ENCODE measurements around the gene CNOT2. TPM values are rescaled to one million over a fixed set of nuclear protein-coding genes. Genes with fewer than 3 reads are reported as not detected.

Gene CNOT2, protein sequence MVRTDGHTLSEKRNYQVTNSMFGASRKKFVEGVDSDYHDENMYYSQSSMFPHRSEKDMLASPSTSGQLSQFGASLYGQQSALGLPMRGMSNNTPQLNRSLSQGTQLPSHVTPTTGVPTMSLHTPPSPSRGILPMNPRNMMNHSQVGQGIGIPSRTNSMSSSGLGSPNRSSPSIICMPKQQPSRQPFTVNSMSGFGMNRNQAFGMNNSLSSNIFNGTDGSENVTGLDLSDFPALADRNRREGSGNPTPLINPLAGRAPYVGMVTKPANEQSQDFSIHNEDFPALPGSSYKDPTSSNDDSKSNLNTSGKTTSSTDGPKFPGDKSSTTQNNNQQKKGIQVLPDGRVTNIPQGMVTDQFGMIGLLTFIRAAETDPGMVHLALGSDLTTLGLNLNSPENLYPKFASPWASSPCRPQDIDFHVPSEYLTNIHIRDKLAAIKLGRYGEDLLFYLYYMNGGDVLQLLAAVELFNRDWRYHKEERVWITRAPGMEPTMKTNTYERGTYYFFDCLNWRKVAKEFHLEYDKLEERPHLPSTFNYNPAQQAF
- total RNA-seq, result 85.9 and 112 TPM in 2 replicates
- 39.5 TPM for polyA plus RNA-seq (2012)

DNA sequence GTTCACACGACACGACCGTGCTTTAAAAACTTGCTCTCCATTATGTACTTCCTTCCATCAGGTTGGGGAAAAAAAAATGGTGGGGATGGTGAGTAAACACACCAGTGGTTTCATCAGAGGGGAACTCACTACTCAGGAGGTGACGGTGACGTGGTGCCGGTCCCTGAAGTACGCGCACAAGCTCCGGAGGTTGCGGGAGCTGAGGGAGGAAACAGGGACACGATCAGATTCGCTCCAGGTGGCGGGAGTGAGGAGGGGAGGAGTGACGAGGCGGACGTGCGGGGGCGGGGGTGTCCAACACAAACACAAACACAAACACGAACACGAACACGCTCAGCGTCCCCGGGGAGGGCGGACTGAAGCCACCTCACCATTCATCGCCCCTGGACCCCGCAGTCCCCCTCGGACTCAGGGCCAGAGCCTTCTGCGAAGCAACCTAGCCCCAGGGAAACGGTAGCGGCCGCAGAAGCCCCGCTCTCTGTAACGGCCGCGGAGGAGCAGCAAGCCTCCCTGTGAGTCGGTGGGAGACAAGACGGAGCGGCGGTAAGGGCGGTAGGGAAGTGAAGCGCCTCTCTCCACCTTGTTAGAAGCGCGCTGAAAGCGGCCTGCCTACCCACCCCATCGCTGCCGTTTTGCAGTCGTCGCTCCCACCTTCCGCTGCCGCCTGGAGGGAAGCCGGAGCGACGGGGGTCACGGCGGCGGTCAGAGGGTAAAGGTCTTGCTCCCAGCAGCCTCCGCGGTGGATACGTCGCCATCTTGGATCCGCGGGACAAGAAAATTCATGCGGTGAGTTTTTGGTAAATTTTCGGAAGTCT, at the start of gene CNOT2:
TSS of gene CNOT2 (plus strand) at position 739 of the 815 bp plus-strand sequence. CDS start 34,794 bp downstream, outside the sequence.
- DNase-seq (ENCODE audit: low read depth), result peak; percentile 88

DNA sequence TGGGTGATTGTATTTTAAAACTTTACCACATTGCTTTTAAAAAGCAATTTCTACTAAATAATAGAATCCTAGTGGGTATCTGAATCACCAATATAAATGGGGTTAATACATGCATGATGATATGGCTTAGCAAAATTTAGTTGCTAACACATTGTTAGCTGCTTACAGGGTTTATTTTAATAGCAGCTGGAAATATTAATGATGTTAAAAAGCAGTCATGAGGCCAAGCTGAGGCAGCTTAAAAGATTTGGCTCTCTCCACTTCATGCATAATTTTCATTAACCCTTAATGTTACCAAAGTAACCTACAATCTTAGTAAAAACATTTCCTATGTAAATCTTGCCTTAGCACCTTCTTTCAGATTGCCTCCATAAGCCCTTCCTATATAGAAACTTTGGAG, 49.2 kb upstream of the CNOT2 start:
- no peak for DNase-seq (ENCODE audit: low read depth)

DNA sequence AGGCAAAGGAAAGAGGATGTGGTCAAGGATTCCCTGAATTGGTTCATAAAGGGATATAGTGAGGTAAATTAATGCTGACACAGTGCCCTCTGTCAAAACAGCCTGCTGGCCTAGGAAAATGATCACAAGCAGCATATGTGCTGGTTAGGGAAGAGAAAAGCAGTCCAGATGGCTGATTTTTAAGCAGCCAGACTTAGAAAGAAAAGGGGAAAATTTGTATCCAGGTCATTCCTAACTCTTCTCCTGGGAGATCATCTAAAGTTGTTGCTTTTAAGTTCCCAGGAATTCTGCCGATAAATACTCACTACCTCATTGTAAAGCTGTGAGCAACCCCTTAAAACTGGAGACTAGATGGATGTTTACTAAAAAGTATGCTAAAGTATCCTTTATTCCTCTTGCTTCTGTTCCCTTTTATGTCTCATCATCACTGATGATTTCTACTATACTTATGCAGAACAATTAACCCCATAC, 46.4 kb upstream of the CNOT2 start:
- DNase-seq (ENCODE audit: low read depth), result peak; percentile 13

DNA sequence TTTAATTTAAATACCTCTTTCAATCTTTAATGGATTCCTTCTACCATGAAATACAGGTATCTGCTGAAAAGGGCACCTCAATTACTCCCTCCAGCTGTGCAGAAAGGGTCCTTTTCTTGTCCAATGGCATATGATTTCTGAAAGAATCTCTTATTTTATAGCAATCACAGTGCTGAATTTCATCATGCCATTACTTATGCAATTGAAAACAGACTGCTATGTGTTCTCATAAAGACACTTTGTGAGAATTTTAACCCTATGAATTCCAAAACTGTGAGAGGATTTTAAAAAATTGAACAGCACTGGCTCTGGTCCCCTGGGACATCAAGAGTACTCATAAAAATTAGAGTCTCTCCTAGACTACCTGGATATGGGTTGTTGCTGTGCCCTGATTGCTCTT, 45.9 kb upstream of the CNOT2 start:
- DNase-seq (ENCODE audit: low read depth), result no peak

DNA sequence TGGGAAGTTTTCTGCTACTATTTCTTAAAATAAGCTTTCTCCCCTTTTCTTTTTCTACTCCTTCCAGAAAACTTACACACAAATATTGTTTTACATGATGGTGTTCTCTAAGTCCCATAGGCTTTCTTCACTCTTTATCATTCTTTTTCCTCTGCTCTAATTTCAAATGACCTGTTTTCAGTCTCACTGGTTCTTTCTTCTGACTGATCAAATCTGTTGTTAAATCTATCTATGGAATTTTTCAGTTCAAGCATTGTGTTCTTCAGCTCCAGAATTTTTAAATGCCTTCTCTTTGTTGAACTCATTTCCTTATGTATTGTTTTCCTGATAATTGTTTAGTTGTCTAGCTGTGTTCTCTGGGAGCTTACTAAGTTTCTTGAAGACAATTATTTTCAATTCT, 29.5 kb upstream of the CNOT2 start:
- DNase-seq (ENCODE audit: low read depth), result no peak

DNA sequence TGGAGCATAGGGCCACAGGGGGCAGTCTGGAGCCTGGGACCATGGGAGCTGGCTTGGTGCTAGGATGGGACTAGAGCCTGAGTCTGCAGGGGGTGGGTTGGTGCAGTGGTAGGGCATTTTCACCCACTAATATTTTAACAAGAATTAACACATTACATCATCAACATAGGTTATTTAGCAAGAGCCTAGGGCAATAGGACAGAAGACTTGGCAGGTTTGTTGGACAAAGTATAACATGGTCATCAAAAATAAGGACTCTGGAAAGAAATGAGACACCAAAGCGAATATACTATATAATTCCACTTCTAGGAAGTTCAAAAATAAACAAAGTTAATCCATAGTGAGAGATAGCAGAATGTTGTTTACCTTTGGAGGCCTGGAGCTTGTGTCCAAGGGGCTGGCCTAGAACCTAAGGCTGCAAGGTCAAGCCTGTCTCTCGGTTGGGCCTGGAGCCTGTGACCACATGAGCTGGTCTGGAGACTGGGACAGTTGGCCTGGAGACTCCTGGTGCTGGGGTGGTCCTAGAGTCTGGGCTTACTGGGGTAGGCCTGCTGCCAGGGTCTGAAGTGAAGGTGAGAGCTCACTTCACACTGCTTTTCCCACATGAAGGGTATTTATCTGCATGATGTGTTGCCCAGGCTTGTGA, 28.1 kb upstream of the CNOT2 start:
- no peak for DNase-seq (ENCODE audit: low read depth)

DNA sequence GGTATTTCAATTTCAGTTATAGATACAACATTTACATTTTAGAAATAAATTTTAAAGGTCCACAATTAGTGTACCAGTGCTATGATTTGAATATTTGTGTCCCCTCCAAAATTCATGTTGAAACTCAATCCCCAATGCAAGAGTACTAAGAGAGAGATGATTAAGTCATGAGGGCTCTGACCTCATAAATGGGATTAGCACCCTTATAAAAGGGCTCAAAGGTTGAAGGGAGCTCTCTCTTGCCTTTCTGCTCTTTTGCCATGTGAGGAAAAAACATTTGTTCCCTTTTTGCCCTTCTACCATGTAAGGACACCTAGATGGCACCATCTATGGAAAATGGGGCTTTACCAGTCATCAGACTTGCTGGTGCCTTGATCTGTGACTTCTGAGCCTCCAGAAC, 25.8 kb upstream of the CNOT2 start:
- no peak for DNase-seq (ENCODE audit: low read depth)

DNA sequence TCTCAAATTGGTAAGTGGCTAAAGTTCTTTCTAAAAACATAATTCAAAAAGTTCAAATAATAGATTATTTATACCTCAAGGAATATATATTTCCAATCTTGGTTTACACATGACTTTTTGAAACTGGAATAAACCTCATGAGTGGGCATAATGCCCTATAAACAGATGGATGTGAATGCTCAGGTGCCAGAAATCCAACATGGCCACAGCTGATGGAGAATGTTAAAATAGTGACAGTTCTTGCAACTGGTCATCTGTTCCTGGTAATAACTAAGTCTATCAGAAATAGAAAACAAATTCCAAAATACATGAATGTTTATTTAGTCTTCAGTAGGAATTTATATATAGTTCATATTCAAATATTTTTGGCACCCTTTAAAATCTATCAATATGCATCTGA, 21.6 kb upstream of the CNOT2 start:
- DNase-seq (ENCODE audit: low read depth), result no peak

DNA sequence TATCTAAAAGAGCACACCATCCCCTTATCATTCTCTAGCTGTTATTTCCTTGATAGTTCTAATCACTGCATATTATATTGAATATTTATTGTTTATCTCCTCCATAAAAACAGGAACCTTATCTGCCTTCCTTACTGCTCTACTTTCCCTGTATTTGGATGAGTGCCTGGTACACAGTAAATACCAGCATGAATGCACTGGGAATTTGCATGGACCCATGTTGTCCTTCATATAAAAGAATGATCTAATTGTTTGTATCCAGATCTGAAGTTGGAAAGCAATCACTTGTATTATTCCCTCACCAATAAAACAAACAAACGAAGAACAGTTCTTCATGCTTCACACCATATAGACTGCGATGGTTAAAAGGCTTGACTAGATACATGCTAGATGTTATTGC, 15.3 kb upstream of the CNOT2 start:
- no peak for DNase-seq (ENCODE audit: low read depth)

DNA sequence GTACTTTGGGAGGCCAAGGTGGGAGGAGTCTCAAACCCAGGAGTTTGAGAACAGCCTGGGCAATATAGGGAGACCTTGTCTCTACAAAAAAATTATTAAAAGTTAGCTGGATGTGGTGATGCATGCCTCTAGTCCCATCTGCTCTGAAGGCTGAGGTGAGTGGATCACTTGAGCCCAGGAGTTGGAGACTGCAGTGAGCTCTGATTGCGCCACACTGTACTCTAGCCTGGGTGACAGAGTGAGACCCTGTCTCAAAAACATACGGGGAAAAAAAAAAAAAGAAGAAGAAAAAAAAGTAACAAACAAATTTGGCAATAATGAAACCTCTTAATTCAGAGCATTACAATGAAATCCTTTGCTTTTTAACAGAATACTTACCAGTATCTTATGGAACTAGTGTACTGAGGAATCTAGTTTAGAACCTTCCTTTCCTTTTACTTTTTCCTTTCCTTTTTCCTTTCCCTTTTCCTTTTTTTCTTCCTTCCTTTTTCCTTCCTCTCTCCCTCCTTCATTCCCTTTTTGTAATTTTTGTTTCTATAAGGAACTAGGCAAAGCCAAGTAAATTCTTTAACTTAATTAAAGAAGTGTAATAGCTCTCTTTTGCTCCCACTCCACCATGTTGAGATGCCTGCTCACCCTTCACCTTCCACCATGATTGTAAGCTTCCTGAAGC, 12.2 kb upstream of the CNOT2 start:
- DNase-seq (ENCODE audit: low read depth), result no peak

DNA sequence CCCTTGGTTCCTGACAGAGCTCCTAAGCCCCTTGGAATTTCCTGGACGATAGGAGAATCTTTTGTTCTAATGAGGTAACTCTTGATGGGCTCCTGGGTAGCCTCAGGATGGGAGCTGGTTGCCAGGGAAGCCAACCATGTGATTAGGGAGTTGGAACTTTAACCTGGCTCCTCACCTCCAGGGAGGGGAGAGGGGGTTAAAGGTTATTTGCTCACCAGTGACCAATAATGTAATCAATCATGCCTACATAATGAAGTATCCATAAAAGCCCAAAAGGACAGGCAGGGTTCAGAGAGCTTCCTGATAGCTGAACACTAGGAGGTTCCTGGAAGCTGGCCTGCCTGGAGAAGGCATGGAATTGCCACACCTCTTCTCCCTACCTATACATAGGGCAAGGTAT, 6.2 kb upstream of the CNOT2 start:
- no peak for DNase-seq (ENCODE audit: low read depth)

DNA sequence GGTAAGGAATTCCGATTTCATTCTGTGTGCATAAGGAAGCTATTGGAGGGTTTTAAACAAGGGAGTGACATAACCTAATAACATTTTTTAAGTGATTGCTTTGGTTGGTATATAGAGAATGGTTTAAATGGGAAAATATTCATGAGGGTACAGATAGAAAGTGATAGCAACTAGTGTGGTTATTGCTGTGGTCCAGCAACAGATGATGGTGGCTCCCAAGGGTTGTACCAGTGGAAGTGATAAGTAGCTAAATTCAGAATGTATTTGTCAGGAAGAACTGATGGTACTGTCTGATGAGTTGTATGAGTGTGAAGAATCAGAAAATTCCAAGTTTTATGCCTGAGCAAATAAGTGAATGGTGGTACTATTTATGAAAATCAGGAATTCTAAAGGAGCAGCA, 2.6 kb upstream of the CNOT2 start:
- DNase-seq (ENCODE audit: low read depth), result peak; percentile 17

DNA sequence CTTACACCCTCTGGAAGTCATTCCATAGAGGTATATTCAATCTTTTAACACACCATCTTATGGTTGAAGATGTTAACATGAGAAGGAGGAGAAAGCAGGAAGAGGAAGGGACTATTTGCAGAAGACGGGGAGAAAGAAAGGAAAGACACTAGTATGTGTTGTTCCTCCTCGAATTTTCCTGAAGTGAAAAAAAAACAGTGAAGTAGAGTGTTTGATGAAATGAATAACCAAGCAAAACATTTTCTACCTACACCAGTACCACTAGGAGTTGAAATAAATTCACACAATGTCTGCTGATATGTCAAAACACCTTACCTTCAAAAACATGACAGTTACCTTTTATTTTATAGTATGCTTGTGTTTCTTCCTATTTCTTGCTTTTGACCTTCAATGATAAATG, 1.4 kb upstream of the CNOT2 start:
- no peak for DNase-seq (ENCODE audit: low read depth)

DNA sequence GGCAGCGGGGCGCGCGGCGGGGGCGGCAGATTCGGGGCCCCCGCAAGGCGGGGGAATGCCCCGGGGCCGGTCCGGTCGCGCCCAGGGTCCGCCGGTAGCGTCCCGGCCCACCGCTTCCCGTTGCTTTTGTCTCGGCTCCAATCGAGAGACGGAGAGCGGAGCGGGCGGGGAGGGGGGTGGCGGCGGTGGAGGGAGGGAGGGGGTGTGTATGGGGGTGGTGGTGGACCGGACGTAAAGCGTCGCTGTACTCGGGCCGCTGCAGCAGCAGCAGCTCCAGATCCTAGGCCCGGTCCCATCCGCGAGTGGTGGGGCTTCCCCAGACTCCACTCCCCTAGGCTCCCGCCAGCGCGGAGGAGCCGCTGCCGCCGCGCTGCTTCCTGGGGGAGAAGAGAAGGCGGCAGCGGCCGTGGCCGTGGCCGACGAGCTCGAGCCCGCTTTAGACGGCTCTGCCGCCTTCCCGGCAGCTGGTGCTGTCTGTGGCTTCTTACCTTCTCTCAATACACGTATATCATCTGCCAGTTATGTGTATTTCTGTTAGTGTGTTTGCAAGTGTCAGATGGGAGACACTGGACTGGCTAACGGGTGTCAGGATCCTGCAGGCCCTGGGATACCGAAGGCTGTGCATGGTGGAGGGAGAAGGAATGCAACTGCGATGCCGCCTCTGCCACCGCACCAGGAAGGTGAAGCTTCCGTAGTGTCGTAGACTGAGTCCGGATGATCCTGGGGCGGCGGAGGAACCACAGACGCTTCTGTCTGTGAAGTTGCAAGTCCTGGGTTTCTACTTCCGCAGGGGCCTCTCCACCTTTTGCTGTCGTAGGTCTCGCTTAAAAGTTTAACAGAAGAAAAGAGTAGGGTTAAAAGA, 508 bp downstream of the CNOT2 start:
- DNase-seq (ENCODE audit: low read depth), result peak; percentile 73

DNA sequence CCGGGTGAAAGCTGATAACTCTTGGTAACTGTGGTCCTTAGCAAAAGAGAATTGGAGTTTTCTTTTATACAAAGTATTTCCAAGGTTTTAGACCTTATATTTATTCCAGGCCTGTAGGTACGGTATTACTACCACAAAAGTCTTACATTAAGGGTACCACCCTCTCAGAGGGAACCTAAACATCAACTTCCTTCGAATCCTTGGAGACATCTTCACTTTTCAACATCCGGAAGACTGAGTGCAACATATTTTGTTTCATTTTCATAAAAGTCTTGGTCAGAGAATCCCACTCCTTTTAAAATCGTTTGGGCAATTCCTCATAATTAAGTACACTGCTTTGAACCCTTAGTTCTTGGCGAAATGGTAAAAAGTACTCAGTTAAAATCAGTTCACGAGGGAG, 1.2 kb downstream of the CNOT2 start:
- DNase-seq (ENCODE audit: low read depth), result no peak

DNA sequence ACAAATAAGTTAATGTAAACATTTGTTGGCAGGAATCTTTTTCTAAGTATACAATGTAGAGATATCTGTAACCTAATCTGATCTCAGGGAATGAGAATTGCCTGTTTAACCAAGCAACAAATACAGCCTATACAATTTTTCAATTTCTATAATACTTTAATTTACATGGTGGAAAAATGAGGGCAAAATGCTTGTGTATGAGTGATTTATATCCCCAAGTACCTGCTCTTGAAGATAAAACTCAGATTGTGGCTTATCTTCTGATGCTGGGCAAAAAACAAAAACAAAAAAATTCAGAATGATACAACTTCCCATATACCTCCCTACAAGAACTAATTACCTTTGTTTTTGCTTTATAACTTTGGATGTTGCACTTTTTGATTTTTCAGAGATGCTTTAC, 2.2 kb downstream of the CNOT2 start:
- no peak for DNase-seq (ENCODE audit: low read depth)

DNA sequence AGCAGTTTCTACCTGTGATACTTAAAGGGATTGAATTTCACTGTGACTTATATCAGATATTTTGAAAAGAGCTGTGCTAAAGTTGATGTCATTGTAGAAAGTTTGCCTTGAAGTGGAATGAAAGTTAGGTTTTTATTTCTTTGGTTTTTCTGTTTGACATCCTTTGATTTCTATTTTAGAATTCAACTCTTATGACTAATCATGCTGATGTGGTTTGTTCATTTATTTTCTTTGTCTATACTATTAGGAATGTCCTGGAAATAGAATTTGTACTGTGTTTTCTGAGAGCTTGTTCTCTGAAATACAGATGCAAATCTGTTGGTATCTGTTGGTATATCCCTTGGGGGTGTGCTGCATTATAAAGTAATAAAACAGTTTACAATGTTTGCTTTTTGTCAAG, 3.3 kb downstream of the CNOT2 start:
- no peak for DNase-seq (ENCODE audit: low read depth)

DNA sequence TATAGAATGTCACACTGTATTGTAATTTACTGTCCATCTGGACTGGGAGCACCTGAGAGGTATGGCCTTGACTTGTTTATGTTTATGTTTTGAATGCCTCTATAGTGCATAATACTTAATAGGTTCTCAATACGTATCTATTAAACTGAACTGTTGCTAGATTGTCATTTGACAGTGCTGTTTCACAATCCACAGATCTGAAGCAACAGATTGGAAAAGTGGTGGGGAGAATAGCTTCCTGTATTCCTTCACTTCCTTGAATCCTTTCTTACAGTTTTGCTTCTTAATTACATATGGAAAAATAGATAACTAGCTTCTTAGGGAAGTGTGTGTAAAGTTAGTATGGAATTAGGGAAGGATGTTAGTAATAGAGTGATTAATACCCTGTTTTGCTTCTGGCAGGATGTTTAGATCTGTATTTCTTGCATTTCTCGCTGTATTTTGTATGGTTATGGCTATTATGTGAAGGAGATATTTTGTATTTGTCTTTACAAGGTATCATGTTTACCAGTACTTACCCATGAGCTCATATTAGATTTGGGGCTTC, 4.5 kb downstream of the CNOT2 start:
- no peak for DNase-seq (ENCODE audit: low read depth)

DNA sequence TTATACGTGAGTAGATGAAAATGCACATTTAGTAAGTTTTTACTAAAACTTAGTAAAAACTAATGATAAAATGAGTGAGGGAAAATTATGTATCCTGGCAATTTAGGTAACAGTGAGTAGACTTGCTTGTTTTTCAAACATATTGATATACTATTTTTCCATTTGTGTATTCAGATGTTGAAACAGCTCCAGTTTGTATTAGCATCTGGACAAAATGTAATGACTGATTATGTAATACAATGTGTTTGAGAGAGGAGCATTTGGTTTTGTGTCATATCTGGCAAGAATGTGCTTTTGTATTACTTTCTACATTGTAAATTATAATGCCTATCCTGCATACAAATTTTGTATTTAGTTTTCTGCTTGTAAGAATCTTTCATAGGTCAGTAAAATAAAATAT, 5.6 kb downstream of the CNOT2 start:
- DNase-seq (ENCODE audit: low read depth), result no peak

DNA sequence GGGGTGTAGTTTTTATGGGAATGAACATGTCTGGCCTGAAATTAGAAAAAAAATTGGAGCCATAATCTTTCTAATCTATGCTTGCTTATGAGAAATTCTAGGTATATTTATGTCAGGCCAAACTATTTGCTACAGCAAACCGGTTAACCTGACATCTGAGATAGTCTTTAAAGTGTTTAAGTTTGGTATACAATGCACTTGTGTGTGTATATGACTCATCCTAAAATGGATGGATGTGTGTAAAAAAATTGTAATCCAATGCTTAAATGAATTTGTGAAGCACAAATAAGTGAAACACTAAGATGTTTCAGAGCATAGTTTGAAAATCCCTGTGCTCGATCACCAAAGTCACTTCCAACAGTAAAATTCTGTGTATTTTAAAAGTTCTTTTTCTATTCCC, 6.7 kb downstream of the CNOT2 start:
- DNase-seq (ENCODE audit: low read depth), result no peak
